ENCODE measurements around the gene HYAL1. TPM values are rescaled to one million over a fixed set of nuclear protein-coding genes. Genes with fewer than 3 reads are reported as not detected.

The HYAL1 gene
- total RNA-seq, 1 experiment from 2014 or later, result 0.37 TPM

DNA sequence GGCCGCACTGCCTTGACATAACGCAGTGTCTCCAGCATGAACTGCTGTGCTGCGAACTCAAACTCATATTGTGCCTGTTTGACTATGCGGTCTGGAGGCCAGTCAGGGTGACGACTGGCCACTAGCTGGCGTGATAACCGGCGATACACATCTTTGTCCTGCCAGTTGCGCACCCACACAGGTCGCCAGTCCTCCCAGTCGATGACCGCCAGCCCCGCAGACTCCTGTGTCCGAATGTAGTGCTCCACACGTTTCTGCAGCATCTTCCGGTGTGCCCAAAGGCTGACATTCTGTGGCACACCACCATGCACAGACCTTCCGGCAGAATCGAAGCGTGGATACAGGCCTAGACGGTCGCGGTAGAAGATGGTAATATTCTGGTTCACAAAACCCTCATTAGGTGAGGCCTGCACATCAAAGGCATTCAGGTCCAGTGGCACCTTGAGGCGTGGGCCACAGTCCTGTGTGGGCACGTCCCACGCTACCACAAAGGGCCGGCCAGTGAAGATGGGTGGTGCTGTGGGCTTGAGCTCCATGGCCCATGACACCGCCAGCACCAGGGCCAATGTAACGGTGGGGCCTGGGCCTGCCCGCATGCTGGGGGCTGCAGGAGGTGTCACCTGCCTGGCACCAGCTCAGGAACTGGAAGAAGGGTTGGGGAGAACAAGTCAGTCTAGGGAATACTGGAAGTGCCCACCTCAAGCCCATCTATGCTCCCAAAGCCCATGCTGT lies 16.7 kb upstream of the HYAL1 start:
- Histone ChIP-seq H3K36me3 (ENCODE audit: insufficient read depth, low read length, poor library complexity, severe bottlenecking) (no peaks in the 10 kb centered on the region), H3K27me3 (replicated peaks; ENCODE audit: insufficient read depth, low read depth, low read length, poor library complexity) (no peaks in the 10 kb centered on the region), H3K4me1 (ENCODE audit: insufficient read depth, low read length, poor library complexity, severe bottlenecking) (peaks cover 3% of the 10 kb centered on the region), H3K4me3 (ENCODE audit: low read depth, low read length, poor library complexity, severe bottlenecking) (peak overlapping the region; percentile 73), H3K9me3 (ENCODE audit: low read depth, low read length, poor library complexity, severe bottlenecking) (no peaks in the 10 kb centered on the region), H3K27ac (ENCODE audit: low read depth, low read length, poor library complexity, severe bottlenecking) (peak overlapping the region; percentile 99)
- ChIA-PET CTCF (no interaction called here), POLR2A (ENCODE audit: low non-redundant PET) (no interaction called here)
- intact Hi-C loops (cut with micrococcal nuclease; ENCODE audit: unreplicated experiment), result no loop called here
- BruUV-seq (replicated peaks), result no TSS peak
- DNase-seq (ENCODE audit: low spot score), result no peak
- no peak for TF ChIP-seq EZH2 (IDR thresholded peaks at IDR 0.05; ENCODE audit: borderline replicate concordance, low read depth, low read length, poor library complexity, severe bottlenecking)
- TF ChIP-seq, protein P1, sequence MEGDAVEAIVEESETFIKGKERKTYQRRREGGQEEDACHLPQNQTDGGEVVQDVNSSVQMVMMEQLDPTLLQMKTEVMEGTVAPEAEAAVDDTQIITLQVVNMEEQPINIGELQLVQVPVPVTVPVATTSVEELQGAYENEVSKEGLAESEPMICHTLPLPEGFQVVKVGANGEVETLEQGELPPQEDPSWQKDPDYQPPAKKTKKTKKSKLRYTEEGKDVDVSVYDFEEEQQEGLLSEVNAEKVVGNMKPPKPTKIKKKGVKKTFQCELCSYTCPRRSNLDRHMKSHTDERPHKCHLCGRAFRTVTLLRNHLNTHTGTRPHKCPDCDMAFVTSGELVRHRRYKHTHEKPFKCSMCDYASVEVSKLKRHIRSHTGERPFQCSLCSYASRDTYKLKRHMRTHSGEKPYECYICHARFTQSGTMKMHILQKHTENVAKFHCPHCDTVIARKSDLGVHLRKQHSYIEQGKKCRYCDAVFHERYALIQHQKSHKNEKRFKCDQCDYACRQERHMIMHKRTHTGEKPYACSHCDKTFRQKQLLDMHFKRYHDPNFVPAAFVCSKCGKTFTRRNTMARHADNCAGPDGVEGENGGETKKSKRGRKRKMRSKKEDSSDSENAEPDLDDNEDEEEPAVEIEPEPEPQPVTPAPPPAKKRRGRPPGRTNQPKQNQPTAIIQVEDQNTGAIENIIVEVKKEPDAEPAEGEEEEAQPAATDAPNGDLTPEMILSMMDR (conservative IDR thresholded peaks at IDR 0.05; ENCODE audit: low read depth, low read length), result no peak

GRCh38 chr3:50319181-50319893 lies 16.0 kb upstream of the HYAL1 start:
- no peaks in the 10 kb centered on the region for H3K9me3 ChIP-seq (ENCODE audit: low read depth, low read length, poor library complexity, severe bottlenecking)
- DNase-seq (ENCODE audit: low spot score), result no peak
- POLR2A ChIA-PET (ENCODE audit: low non-redundant PET), result no interaction called here
- BruUV-seq (replicated peaks), result TSS peak; percentile 30
- TF ChIP-seq, protein P1 (conservative IDR thresholded peaks at IDR 0.05; ENCODE audit: low read depth, low read length), result no peak
- no peak for TF ChIP-seq EZH2 (IDR thresholded peaks at IDR 0.05; ENCODE audit: borderline replicate concordance, low read depth, low read length, poor library complexity, severe bottlenecking)
- H3K27ac ChIP-seq (ENCODE audit: low read depth, low read length, poor library complexity, severe bottlenecking), result no peak overlapping the region
- H3K4me3 ChIP-seq (ENCODE audit: low read depth, low read length, poor library complexity, severe bottlenecking), result no peak overlapping the region
- peaks cover 3% of the 10 kb centered on the region for H3K4me1 ChIP-seq (ENCODE audit: insufficient read depth, low read length, poor library complexity, severe bottlenecking)
- no peaks in the 10 kb centered on the region for H3K36me3 ChIP-seq (ENCODE audit: insufficient read depth, low read length, poor library complexity, severe bottlenecking)
- CTCF ChIA-PET, result no interaction called here
- no peaks in the 10 kb centered on the region for H3K27me3 ChIP-seq (replicated peaks; ENCODE audit: insufficient read depth, low read depth, low read length, poor library complexity)
- intact Hi-C loops (cut with micrococcal nuclease; ENCODE audit: unreplicated experiment), result no loop called here

- Histone ChIP-seq H3K27ac (ENCODE audit: low read depth, low read length, poor library complexity, severe bottlenecking) (no peak overlapping the region), H3K4me3 (ENCODE audit: low read depth, low read length, poor library complexity, severe bottlenecking) (no peak overlapping the region), H3K27me3 (replicated peaks; ENCODE audit: insufficient read depth, low read depth, low read length, poor library complexity) (no peaks in the 10 kb centered on the region), H3K4me1 (ENCODE audit: insufficient read depth, low read length, poor library complexity, severe bottlenecking) (peaks cover 3% of the 10 kb centered on the region), H3K36me3 (ENCODE audit: insufficient read depth, low read length, poor library complexity, severe bottlenecking) (no peaks in the 10 kb centered on the region), H3K9me3 (ENCODE audit: low read depth, low read length, poor library complexity, severe bottlenecking) (no peaks in the 10 kb centered on the region)
- DNase-seq (ENCODE audit: low spot score), result no peak
- TF ChIP-seq, protein P1 (conservative IDR thresholded peaks at IDR 0.05; ENCODE audit: low read depth, low read length), result no peak
- no peak for TF ChIP-seq EZH2 (IDR thresholded peaks at IDR 0.05; ENCODE audit: borderline replicate concordance, low read depth, low read length, poor library complexity, severe bottlenecking)
- ChIA-PET CTCF (no interaction called here), POLR2A (ENCODE audit: low non-redundant PET) (no interaction called here)
- intact Hi-C loops (cut with micrococcal nuclease; ENCODE audit: unreplicated experiment), result no loop called here
- BruUV-seq (replicated peaks), result no TSS peak
Measured at GRCh38 chr3:50318615-50319014, 15.2 kb upstream of the HYAL1 start.

Data from A673 (cell line).